ENCODE measurements around the gene CGB1.
A peak's percentile ranks its signal among the peaks of the same experiment; 100 is the strongest.

The CGB1 gene

DNA sequence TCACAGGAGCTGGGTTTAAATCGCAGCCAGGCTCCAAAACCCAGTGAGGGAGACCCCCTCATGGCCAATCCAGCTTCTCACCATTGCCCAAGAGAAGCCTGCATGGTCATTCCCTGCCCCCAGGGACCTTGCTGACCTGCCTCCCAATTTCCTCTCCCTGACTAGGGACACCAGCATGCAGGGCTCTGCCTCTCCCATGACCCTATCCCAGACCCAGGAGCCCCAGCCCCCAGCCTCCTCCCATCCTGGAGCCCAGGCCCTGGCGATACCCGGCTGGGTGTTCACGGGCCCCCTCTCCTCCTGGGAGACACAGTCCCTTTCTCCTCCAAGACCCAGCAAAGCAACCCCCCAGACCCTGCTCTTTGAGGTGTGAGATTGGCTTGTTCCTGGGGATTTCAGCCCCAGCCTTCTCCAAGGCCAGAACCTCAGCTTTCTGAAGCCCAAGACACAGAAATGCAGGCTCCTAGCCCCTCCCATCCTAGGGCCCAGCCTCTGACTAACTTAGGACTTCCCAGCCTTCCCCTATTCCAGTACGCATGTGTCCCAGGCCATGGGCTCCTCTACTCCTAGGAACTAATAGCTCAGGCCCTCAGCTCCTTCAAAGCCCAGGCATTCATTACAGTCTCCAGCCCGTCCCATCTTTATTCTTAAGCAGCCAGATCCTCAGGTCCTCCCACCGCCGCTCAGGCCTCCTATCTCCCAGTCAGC is 44.7 kb downstream of the CGB1 start:
- DNase-seq (ENCODE audit: extremely low read depth, insufficient read length), result no peak
- no peaks in the 10 kb centered on the region for H3K27me3 ChIP-seq (replicated peaks; ENCODE audit: control insufficient read depth, insufficient read depth, low read length)
- TF ChIP-seq, protein P1, sequence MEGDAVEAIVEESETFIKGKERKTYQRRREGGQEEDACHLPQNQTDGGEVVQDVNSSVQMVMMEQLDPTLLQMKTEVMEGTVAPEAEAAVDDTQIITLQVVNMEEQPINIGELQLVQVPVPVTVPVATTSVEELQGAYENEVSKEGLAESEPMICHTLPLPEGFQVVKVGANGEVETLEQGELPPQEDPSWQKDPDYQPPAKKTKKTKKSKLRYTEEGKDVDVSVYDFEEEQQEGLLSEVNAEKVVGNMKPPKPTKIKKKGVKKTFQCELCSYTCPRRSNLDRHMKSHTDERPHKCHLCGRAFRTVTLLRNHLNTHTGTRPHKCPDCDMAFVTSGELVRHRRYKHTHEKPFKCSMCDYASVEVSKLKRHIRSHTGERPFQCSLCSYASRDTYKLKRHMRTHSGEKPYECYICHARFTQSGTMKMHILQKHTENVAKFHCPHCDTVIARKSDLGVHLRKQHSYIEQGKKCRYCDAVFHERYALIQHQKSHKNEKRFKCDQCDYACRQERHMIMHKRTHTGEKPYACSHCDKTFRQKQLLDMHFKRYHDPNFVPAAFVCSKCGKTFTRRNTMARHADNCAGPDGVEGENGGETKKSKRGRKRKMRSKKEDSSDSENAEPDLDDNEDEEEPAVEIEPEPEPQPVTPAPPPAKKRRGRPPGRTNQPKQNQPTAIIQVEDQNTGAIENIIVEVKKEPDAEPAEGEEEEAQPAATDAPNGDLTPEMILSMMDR (IDR thresholded peaks at IDR 0.05; ENCODE audit: insufficient read depth, low read length, poor library complexity, severe bottlenecking), result no peak
- H3K4me3 ChIP-seq (replicated peaks; ENCODE audit: low read depth, low read length), result peak overlapping the region; percentile 93
- peaks cover 6% of the 10 kb centered on the region for H3K36me3 ChIP-seq (ENCODE audit: control insufficient read depth, insufficient read depth, low read length)

DNA sequence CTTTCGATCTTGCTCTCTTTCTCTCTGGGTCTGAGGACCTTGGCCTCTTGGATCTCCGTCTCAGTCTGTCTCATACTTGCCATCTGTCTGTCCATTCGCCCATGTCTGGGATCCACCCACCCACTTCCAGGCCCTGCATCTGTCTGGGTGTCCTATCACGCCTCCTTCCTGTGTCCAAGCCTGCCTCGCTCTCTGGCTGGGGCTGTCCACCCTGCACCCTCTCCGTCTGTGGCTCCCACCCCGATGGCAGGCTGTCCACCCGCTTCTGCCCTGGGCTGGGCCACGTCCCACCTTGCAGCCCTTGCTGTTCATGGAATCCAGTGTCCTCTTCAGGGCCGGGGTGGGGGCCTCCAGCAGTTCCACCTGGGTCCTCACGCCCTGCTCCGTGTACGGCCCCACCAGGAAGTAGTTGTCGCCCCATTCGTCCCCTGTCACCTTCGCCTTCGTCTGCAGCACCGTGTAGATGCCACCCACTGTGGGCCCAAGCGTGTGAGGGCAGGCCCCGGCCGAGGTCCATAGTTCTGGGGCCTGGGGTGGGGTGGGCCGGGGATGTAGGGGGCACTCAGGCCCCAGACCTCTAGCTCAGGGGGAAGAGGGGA is 45.6 kb downstream of the CGB1 start:
- TF ChIP-seq, protein P1 (IDR thresholded peaks at IDR 0.05; ENCODE audit: insufficient read depth, low read length, poor library complexity, severe bottlenecking), result no peak
- H3K27me3 ChIP-seq (replicated peaks; ENCODE audit: control insufficient read depth, insufficient read depth, low read length), result no peaks in the 10 kb centered on the region
- no peak for DNase-seq (ENCODE audit: extremely low read depth, insufficient read length)
- no peak overlapping the region; the same call in 1 of the 2 replicates for H3K4me3 ChIP-seq (replicated peaks; ENCODE audit: low read depth, low read length)
- H3K36me3 ChIP-seq (ENCODE audit: control insufficient read depth, insufficient read depth, low read length), result peaks cover 9% of the 10 kb centered on the region

DNA sequence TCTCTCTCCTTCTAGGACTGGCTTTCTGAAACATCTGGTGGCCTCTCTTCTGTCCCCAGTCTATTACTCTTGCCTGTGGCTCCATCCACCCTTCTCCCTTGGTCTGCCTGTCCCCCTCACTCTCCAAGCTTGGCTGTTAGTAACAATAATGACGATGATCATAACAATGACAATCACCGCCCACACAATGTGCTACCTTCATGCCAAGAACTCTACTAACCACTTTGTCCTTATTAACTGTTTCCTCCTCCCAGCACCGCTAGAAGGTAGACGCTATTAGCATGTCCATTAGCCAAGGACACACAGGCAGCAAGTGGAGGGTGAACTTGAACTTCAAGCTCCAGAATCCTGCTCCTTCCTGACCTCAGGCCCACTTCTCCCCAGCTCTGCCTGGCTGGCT is 46.3 kb downstream of the CGB1 start:
- TF ChIP-seq, protein P1 (IDR thresholded peaks at IDR 0.05; ENCODE audit: insufficient read depth, low read length, poor library complexity, severe bottlenecking), result no peak
- no peaks in the 10 kb centered on the region for H3K27me3 ChIP-seq (replicated peaks; ENCODE audit: control insufficient read depth, insufficient read depth, low read length)
- peaks cover 12% of the 10 kb centered on the region for H3K36me3 ChIP-seq (ENCODE audit: control insufficient read depth, insufficient read depth, low read length)
- DNase-seq (ENCODE audit: extremely low read depth, insufficient read length), result no peak
- no peak overlapping the region for H3K4me3 ChIP-seq (replicated peaks; ENCODE audit: low read depth, low read length)

DNA sequence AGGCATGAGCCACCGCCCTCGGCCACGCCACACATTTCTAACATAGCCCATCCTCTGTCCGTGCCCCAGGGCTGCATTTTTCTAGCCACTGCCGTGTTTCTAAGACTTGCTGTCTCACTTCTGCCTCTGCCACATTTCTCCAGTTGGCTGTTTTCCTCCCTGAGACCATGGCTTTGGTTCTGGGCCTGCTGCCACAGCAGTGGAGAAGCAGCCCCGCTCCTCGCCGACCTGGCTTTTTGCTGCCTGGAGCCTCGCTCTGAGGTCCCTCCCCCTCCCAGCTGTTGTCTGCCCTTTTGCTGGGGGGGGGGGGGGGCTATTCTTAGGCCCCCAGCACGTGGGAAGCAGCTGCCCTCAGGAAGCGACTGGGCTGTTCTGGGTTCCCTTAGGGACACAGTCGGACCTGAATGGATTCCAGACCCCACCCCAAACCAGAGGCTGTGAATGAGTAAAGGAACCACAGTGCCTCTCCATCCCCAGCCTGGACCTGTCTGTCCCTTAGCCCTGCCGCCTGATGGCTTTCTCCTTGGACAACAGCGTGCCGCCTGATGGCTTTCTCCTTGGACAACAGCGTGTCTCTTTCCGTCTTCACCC is 46.9 kb downstream of the CGB1 start:
- Histone ChIP-seq H3K27me3 (replicated peaks; ENCODE audit: control insufficient read depth, insufficient read depth, low read length) (no peaks in the 10 kb centered on the region), H3K36me3 (ENCODE audit: control insufficient read depth, insufficient read depth, low read length) (peaks cover 18% of the 10 kb centered on the region), H3K4me3 (replicated peaks; ENCODE audit: low read depth, low read length) (no peak overlapping the region)
- TF ChIP-seq, protein P1 (IDR thresholded peaks at IDR 0.05; ENCODE audit: insufficient read depth, low read length, poor library complexity, severe bottlenecking), result no peak
- DNase-seq (ENCODE audit: extremely low read depth, insufficient read length), result no peak

DNA sequence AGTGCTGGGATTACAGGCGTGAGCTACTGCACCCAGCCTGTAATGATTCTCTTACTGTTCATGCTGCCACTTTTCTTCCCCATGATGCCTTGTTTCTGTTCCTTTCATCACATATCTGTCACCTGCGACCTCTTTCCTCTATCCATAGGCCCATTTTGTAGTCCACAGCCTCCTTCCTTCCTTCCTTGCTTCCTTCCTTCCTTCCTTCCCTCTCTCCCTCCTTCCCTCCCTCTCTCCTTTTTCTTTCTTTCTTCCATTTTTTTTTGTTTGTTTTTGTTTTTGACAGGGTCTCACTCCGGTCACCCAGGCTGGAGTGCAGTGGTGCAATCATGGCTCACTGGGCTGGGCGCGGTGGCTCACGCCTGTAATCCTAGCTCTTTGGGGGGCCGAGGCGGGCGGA is 47.8 kb downstream of the CGB1 start:
- no peak overlapping the region for H3K4me3 ChIP-seq (replicated peaks; ENCODE audit: low read depth, low read length)
- DNase-seq (ENCODE audit: extremely low read depth, insufficient read length), result no peak
- TF ChIP-seq, protein P1 (IDR thresholded peaks at IDR 0.05; ENCODE audit: insufficient read depth, low read length, poor library complexity, severe bottlenecking), result no peak
- H3K27me3 ChIP-seq (replicated peaks; ENCODE audit: control insufficient read depth, insufficient read depth, low read length), result no peaks in the 10 kb centered on the region
- peaks cover 18% of the 10 kb centered on the region for H3K36me3 ChIP-seq (ENCODE audit: control insufficient read depth, insufficient read depth, low read length)
